MCF 10A (cell line): Measurements from ENCODE around the gene VASN. TPM values are rescaled to one million over a fixed set of nuclear protein-coding genes. Genes with fewer than 3 reads are reported as not detected.

ENCODE experiments used
- BruUV-seq: library from RNA; stranded (reverse); fragments of 400-500 nt; replicated peaks from 2 replicates; lab custom pipeline; 2021; lab: Mats Ljungman, UMichigan
- CTCF ChIA-PET: fragments of 300-600 bp; sonication (Branson Sonifier 250); formaldehyde crosslinking; extraction: SDS; loops from one replicate; lab custom pipeline; 2021; ENCODE audit warnings: antibody characterized with exemption, inconsistent platforms; lab: Yijun Ruan, JAX
- POLR2A ChIA-PET: fragments of 300-600, 350-650 bp; sonication (Branson Sonifier 250); formaldehyde crosslinking; extraction: SDS; loops from one replicate; lab custom pipeline; 2020; ENCODE audit warnings: antibody characterized with exemption, inconsistent platforms; lab: Yijun Ruan, JAX
- DNase-seq: peaks from one replicate; pipeline ENCODE4 v3.0.0-alpha.2; 2018; ENCODE audit not compliant: unreplicated experiment
- H3K27ac Mint-ChIP-seq: one replicate; pipeline ENCODE4 v1.8.0; 2022; ENCODE audit warnings: mild to moderate bottlenecking, low read depth, mixed read lengths; ENCODE audit not compliant: unreplicated experiment
- H3K27me3 Mint-ChIP-seq: one replicate; pipeline ENCODE4 v1.8.0; 2022; ENCODE audit warnings: mixed read lengths; ENCODE audit not compliant: insufficient read depth, unreplicated experiment
- H3K36me3 Mint-ChIP-seq: one replicate; pipeline ENCODE4 v1.8.0; 2022; ENCODE audit warnings: mild to moderate bottlenecking, moderate library complexity, mixed read lengths; ENCODE audit not compliant: insufficient read depth, unreplicated experiment
- H3K4me1 Mint-ChIP-seq: one replicate; pipeline ENCODE4 v1.8.0; 2022; ENCODE audit warnings: mixed read lengths; ENCODE audit not compliant: insufficient read depth, unreplicated experiment
- H3K4me3 Mint-ChIP-seq: one replicate; pipeline ENCODE4 v1.8.0; 2022; ENCODE audit warnings: mild to moderate bottlenecking, moderate library complexity, mixed read lengths; ENCODE audit not compliant: unreplicated experiment
- H3K9me3 Mint-ChIP-seq: one replicate; pipeline ENCODE4 v1.8.0; 2022; ENCODE audit warnings: mixed read lengths; ENCODE audit not compliant: unreplicated experiment
- CTCF ChIP-seq: fragments of 200-600 bp; IDR thresholded peaks from one replicate; pipeline ENCODE4 v1.8.0; 2022; ENCODE audit warnings: antibody characterized with exemption, mild to moderate bottlenecking; ENCODE audit not compliant: unreplicated experiment
- intact Hi-C: fragments of 100-400 bp; cut with micrococcal nuclease; formaldehyde crosslinking; loops from 2 replicates; pipeline ENCODE4 v1.14.1; 2022
- total RNA-seq: library from RNA; stranded (reverse); gene quantifications from 2 replicates; pipeline ENCODE4 v1.2.3, GENCODE V29; 2022

The VASN gene
- total RNA-seq, 1 experiment from 2014 or later, result 4.0 TPM

DNA sequence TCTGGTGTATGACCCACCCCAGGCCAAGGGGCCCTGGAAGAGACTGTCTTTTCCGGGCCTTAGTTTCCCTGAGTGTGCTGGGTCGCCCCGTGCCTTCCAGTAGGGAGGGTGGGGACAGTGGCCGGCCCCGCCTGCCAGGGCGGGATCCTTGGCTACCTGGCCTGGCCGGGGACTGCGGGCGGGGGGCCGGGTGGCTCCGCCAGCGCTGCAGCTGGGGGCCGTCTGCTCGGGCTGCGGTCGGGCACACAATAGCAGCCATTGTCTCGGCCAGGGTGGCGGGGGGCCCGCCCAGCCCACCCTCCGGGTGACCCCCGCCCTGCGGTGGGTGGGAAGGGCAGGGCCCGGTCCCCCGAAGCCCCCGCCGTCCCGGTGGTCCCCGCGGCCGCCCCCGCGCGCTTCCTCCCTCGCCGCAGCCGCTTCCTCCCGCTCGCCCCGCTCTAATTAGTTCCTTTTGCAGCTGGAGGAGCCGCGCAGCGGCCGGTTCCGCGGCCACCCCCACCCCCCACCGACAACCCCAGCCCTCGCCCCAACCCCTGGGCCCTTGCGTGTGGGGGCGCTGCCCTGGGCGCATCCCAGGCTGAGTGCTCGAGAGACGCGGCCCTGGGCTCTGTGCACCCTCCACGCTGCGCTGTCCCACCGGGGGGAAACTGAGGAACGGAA lies 44.1 kb upstream of the VASN start:
- H3K9me3 Mint-ChIP-seq, result no peaks in the 10 kb centered on the region
- intact Hi-C loops, result no loop called here
- ChIA-PET POLR2A (interaction anchor here (0.6 to 0.9 kb wide), 2 partner anchors 37 to 125 kb away, joined by 3 read pairs; no protein-coding TSS in a partner anchor), CTCF (interaction anchor here (0.6 to 6.2 kb wide), 9 partner anchors 11 to 128 kb away, joined by 3 to 94 read pairs (median 7); no protein-coding TSS in a partner anchor)
- H3K36me3 Mint-ChIP-seq, result no peaks in the 10 kb centered on the region
- no peaks in the 10 kb centered on the region for H3K27me3 Mint-ChIP-seq
- no peak overlapping the region for H3K4me3 Mint-ChIP-seq
- no peak for DNase-seq
- no peak overlapping the region for H3K27ac Mint-ChIP-seq
- peaks cover 5% of the 10 kb centered on the region for H3K4me1 Mint-ChIP-seq
- no peak for TF ChIP-seq CTCF
- BruUV-seq, result no TSS peak

DNA sequence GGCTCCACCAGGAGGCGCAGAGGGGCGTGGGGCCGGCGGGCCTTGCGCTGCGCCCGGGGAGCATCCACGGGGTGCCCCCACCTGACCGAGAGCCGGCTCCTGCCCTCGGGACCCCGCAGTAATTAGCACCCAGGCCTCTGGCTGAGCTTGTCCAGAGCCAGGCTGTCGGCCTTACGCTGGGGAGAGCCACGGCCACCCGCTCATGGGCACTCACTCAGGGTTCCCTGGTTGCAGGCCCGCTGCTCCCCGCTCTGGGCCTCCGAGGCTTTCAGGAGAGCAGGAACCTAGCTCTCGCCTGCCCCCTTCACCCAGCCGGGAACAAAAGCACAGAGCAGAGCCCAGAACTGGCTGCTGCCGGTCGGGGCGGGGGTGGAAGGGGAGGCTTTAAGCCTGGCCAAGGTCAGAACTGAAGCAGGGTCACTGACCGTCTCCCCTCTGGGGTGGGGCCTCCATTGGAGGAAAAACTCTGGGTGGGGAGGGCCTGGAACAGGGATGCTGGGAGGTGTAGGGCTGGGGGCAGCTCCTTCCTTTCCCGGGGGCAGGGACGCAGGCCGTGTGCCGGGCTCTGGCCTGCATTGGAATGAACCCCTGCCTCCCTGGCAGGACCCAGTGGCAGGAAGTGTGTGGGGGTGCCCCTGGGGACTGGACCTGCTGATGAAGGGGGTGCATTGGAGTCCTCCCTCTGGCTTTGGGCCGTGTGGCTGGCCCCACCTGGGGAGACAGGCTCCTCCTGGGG lies 43.4 kb upstream of the VASN start:
- no peak for TF ChIP-seq CTCF
- peaks cover 5% of the 10 kb centered on the region for H3K4me1 Mint-ChIP-seq
- no peaks in the 10 kb centered on the region for H3K9me3 Mint-ChIP-seq
- H3K27me3 Mint-ChIP-seq, result no peaks in the 10 kb centered on the region
- no peak for DNase-seq
- POLR2A ChIA-PET, result interaction anchor here (0.6 kb wide), 1 partner anchor 12 kb away, joined by 3 read pairs; no protein-coding TSS in a partner anchor
- no peak overlapping the region for H3K27ac Mint-ChIP-seq
- no TSS peak for BruUV-seq
- peaks cover under 1% of the 10 kb centered on the region for H3K36me3 Mint-ChIP-seq
- CTCF ChIA-PET, result interaction anchor here (0.6 to 6.2 kb wide), 10 partner anchors 11 to 128 kb away, joined by 3 to 94 read pairs (median 6); no protein-coding TSS in a partner anchor
- no peak overlapping the region for H3K4me3 Mint-ChIP-seq
- intact Hi-C loops, result no loop called here

GRCh38 chr16:4328782-4329775 lies 42.6 kb upstream of the VASN start:
- no TSS peak for BruUV-seq
- ChIA-PET CTCF (interaction anchor here (0.5 to 6.2 kb wide), 16 partner anchors 11 to 651 kb away, joined by 3 to 94 read pairs (median 4); no protein-coding TSS in a partner anchor), POLR2A (interaction anchor here (1.4 kb wide), 2 partner anchors 39 to 56 kb away, joined by 4 to 5 read pairs; partner anchors contain the start of gene TFAP4)
- DNase-seq, result no peak
- Mint-ChIP-seq H3K4me1 (peaks cover 5% of the 10 kb centered on the region), H3K4me3 (no peak overlapping the region), H3K9me3 (no peaks in the 10 kb centered on the region), H3K27me3 (no peaks in the 10 kb centered on the region), H3K27ac (no peak overlapping the region), H3K36me3 (peaks cover 7% of the 10 kb centered on the region)
- TF ChIP-seq CTCF, result no peak
- intact Hi-C loops, result no loop called here
